GM08714 (cell line): ENCODE data around the gene SPATA2L.
A peak's percentile ranks its signal among the peaks of the same experiment; 100 is the strongest.
"Not testable (repeated sequence)": the region's sequence is repeated elsewhere in the genome, so short reads cannot be mapped to it uniquely, and the experiment has no call there.

Experiments used
- H3K4me3 ChIP-seq: fragments of 200-500 bp; sonication (Bioruptor generic); 2 replicates; pipeline ENCODE4 v1.5.1; 2014; ENCODE audit warnings: mild to moderate bottlenecking, low read length, inconsistent platforms
- ZNF274 ChIP-seq: IDR thresholded peaks from 2 replicates; pipeline ENCODE4 v1.6.1; 2012; ENCODE audit warnings: mild to moderate bottlenecking, low read depth, low read length

SPATA2L gene

GRCh38 chr16:89693289-89693731 is 8.2 kb downstream of the SPATA2L start:
- H3K4me3 ChIP-seq, result no peak overlapping the region
- TF ChIP-seq ZNF274, result no peak

GRCh38 chr16:89691986-89692569 is 9.4 kb downstream of the SPATA2L start:
- TF ChIP-seq ZNF274, result no peak
- no peak overlapping the region for H3K4me3 ChIP-seq

- H3K4me3 ChIP-seq, result no peak overlapping the region
- TF ChIP-seq ZNF274, result no peak
Measured at GRCh38 chr16:89691231-89691985, 10.1 kb downstream of the SPATA2L start.

- TF ChIP-seq ZNF274, result no peak
- H3K4me3 ChIP-seq, result no peak overlapping the region
Measured at GRCh38 chr16:89690392-89690901, 11.1 kb downstream of the SPATA2L start.

- not testable (repeated sequence) for H3K4me3 ChIP-seq
Measured at GRCh38 chr16:89689621-89690020, 11.9 kb downstream of the SPATA2L start.

GRCh38 chr16:89689142-89689541 is 12.4 kb downstream of the SPATA2L start:
- no peak for TF ChIP-seq ZNF274
- no peak overlapping the region for H3K4me3 ChIP-seq

GRCh38 chr16:89688395-89688794 is 13.1 kb downstream of the SPATA2L start:
- H3K4me3 ChIP-seq, result no peak overlapping the region
- TF ChIP-seq ZNF274, result no peak

GRCh38 chr16:89687092-89687940 is 14.2 kb downstream of the SPATA2L start:
- peak overlapping the region; percentile 66 for H3K4me3 ChIP-seq
- TF ChIP-seq ZNF274, result no peak

GRCh38 chr16:89686520-89687091 is 14.9 kb downstream of the SPATA2L start, which contains the start of gene CDK10:
CDK10 (plus strand) TSS chr16:89686689; CDS start chr16:89686711, 22 bp downstream.
- TF ChIP-seq ZNF274, result no peak
- H3K4me3 ChIP-seq, result peak within 1 kb of the TSS; percentile 66

GRCh38 chr16:89685916-89686315 is 15.6 kb downstream of the SPATA2L start:
- no peak for TF ChIP-seq ZNF274
- no peak overlapping the region for H3K4me3 ChIP-seq

- H3K4me3 ChIP-seq, result no peak overlapping the region
- TF ChIP-seq ZNF274, result no peak
Measured at GRCh38 chr16:89678258-89678657, 23.2 kb downstream of the SPATA2L start.

- TF ChIP-seq ZNF274, result no peak
- H3K4me3 ChIP-seq, result no peak overlapping the region
Measured at GRCh38 chr16:89672177-89672941, 29.1 kb downstream of the SPATA2L start.

GRCh38 chr16:89671565-89671964 is 29.9 kb downstream of the SPATA2L start:
- H3K4me3 ChIP-seq, result not testable (repeated sequence)
